AG10803 (cell line): Measurements from ENCODE around the gene C1orf216.
"Not testable (repeated sequence)": the region's sequence is repeated elsewhere in the genome, so short reads cannot be mapped to it uniquely, and the experiment has no call there.

Experiments used
- DNase-seq: peaks from one replicate; pipeline ENCODE4 v3.0.0; 2010; ENCODE audit warnings: low read depth
- H3K4me3 ChIP-seq: 2 replicates; pipeline ENCODE4 v1.5.1; 2011; ENCODE audit warnings: mild to moderate bottlenecking, low read length, control low read depth
- CTCF ChIP-seq: conservative IDR thresholded peaks from 2 replicates; pipeline ENCODE4 v1.5.1; 2011; ENCODE audit warnings: mild to moderate bottlenecking, low read length, control low read depth, inconsistent platforms

Gene C1orf216

GRCh38 chr1:35706846-35707600 is 11.7 kb downstream of the C1orf216 start:
- TF ChIP-seq CTCF: no peak
- no peak for DNase-seq
- H3K4me3 ChIP-seq: no peak overlapping the region

- DNase-seq: no peak
- TF ChIP-seq CTCF: no peak
- H3K4me3 ChIP-seq: no peak overlapping the region
Measured at GRCh38 chr1:35702508-35702907, 16.2 kb downstream of the C1orf216 start.

GRCh38 chr1:35699152-35699551 is 19.5 kb downstream of the C1orf216 start:
- not testable (repeated sequence) for H3K4me3 ChIP-seq, DNase-seq

GRCh38 chr1:35692317-35692716 is 26.4 kb downstream of the C1orf216 start:
- H3K4me3 ChIP-seq: no peak overlapping the region
- no peak for DNase-seq
- no peak for TF ChIP-seq CTCF

- H3K4me3 ChIP-seq: no peak overlapping the region
- TF ChIP-seq CTCF: no peak
- DNase-seq: no peak
Measured at GRCh38 chr1:35691571-35692220, 27.0 kb downstream of the C1orf216 start.

GRCh38 chr1:35691080-35691479 is 27.6 kb downstream of the C1orf216 start:
- no peak overlapping the region for H3K4me3 ChIP-seq
- DNase-seq: no peak
- TF ChIP-seq CTCF: no peak

- not testable (repeated sequence) for H3K4me3 ChIP-seq
Measured at GRCh38 chr1:35690103-35690502, 28.6 kb downstream of the C1orf216 start.

GRCh38 chr1:35688161-35688560 is 30.5 kb downstream of the C1orf216 start:
- no peak for DNase-seq
- TF ChIP-seq CTCF: no peak
- no peak overlapping the region for H3K4me3 ChIP-seq

More at GRCh38 chr1:35690103-35690502, 28.6 kb downstream of the C1orf216 start:
- not testable (repeated sequence) for DNase-seq
